Activated naive CD8-positive, alpha-beta T cell treated with anti-CD3 and anti-CD28 coated beads, Interleukin-2, amount 50 U/mL, for 16 hours (primary cell): ENCODE measurements around the gene KLHL17.
"Not testable (repeated sequence)": the region's sequence is repeated elsewhere in the genome, so short reads cannot be mapped to it uniquely, and the experiment has no call there.

ENCODE experiments used
- DNase-seq: peaks from one replicate; pipeline ENCODE4 v3.0.0-alpha.2; 2020; ENCODE audit warnings: low read depth, low spot score

The KLHL17 gene

DNA sequence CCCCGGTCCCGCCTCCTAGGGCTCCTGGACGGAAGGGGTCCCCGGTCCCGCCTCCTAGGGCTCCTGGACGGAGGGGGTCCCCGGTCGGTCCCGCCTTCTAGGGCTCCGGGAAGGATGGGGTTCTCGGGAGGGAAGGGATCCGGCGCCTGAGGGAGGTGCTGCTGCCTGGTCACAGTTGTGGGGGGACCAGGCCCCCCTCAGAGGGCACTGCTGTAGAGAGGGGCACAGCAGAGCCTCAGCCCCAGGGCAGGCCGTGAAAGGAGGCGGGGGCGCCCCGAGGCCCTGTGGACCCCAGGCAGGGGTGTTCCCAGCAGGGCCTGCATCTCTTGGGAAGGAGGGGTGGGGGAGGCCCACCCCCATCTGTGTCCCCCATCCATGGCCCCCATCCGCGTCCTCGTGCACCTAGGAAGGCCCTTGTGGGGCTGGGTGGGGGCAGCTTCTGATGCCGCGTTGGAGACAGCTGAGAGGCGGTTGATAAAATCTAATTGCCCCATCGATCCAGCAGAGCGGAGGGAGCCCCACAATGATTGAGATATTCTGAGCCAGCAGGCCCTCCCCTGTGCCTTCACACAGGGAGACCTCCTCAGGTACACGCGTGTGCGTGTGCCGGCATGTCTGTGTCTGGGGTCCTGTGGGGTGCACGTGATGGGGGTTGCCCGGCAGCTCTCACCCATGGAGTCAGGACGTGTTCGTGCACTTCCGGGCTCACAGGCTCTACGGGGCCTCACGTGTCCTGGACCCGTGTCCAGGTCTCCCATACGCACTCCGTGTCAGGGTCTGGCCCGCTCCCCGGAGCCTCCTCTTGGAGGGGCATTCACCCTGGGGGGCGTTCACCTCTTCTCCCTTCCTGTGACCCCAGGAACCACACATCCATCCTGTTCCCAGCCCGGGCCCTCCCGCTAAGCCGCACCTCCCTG, 23.8 kb upstream of the KLHL17 start:
- no peak for DNase-seq

DNA sequence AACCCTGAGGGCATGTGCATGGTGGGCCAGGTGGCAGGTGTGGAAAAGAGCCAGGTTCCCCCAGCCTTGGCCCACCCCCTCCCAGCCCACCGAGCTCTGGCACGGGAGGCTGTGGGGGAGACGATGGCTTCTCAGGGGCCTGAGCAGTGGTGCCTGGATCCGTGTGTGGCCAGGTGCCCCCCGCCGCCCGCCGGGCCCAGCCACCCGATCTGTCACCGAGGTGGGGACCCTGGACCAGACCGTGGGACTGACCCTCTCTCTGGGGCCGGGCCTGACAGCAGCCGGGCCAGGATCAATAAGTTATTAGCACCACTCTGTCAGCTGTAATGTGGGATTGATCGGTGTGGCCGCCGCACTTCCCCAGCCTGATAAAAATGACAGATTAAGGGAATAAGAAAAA, 22.9 kb upstream of the KLHL17 start:
- no peak for DNase-seq

DNA sequence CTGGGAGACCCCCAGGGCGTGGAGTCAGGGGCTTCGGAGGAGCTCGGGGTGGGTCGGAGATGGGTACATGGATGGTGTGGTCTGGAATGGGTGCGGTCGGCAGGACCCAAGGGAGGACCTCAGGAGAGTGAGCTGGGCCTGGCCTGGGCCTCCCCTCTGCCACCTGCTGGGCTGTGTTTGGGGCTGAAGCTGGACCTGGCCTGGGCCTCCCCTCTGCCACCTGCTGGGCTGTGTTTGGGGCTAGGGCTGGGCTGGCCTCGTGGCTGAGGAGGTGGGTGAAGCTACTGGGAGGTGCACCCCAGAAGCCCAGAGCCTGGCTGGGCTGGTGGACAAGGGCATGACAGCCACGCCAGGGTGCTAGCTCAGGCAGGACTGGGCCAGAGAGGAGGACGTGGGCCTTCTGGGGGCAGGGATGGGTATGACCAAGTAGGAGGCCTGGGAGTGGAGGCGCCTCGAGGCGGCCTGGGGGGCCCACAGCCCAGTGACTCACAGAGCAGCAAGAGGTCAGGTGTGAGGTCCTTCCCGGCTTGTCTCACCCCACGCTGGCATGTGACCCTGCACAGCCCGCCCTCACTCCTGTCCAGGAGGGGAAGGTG, 22.2 kb upstream of the KLHL17 start:
- DNase-seq: no peak

DNA sequence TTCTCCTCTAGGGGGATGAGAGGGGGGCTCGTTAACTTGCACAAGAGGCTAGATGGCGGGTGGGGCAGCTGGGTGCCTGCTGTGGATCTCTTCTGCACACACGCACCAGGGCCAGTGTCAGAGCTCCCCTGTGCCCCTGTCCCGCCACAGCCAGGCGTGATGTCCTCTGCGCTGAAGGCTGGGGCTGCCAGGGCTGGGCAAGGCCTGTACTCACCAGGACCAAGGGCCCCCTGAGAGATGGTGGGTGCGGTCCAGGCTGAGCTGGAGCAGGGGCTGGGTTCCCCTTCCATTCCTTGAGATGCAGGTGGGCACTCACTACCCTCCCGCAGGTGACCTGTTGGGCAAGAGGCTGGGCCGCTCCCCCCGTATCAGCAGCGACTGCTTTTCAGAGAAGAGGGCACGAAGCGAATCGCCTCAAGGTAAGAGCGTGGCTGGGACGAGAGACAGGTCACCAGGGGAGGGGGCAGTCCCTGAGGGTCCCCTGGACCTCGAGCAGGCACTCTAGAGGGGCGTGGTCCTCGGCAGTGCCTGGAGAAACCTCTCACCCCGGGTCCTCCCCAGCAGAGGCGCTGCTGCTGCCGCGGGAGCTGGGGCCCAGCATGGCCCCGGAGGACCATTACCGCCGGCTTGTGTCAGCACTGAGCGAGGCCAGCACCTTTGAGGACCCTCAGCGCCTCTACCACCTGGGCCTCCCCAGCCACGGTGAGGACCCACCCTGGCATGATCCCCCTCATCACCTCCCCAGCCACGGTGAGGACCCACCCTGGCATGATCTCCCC, 21.5 kb upstream of the KLHL17 start:
- DNase-seq: no peak

DNA sequence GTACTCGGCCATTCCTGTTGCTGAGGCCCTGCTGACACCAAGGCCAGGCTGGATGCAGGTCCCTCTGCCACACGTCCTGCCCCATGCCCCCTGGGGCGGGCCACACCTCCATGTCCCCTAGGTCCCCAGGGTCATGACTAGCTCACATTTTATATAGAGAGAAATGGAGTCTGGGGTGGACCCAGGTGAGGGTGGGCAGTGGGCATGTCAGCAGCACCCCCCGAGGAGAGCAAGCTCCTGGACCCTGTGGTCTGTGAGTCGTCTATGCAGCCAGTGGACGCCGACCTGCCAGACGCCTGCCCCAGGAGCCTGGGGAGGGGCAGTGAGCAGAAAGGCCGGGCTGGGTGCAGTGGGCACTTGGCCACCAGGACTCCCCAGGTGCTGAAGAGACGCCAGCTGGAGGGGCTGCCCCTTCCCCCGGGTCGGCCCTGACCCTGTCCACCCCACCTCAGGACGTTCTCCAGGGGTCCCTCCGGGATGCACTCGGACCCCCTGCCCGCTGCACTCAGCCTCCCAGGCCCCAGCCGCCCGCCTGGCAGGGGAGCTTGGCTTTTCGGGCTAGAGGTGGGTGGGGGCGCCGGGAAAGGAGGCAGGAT, 20.8 kb upstream of the KLHL17 start:
- DNase-seq: no peak

DNA sequence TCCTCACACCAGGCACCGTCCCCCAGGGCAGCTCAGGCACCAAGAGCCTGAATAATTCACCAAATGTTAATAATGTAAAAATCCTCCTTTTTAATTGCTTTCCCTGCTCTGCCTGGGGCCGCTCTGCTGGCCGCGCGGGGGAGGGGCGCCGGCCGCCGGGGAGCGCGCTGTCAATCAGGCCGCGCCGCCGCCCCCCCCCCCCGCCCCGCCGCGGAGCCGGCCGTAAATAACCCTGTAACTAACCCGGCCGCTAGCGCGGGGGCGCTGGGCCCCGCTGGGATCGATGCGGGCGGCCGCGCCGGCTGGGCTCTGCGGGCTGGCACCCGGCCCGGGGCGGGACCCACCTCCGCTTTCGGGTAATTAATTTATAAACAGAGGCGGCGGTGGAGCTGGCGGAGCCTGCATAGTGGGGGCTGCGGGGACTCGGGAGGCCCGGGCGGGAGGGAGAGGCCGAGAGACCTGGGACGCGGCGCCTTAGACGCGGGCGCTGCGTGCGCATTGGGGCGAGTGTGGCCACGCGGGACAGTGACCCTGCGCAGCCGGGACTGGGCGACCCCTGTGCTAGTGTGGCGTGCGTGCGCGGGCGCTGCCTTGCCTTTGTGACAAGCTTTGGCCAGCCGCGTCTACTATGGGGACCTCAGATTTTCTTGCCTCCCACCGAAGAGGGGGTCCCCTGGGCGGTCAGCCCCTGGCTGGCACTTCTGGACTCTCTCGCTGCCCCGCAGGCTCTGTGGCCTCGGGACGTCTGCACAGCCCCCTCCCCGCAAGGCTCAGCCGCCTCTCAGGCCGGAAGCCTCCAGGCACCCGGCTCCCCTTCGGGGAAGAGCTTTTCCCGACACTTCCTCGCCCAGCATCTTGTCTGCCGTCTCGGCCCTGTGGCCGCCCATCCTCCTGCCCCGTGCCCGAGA, 20.0 kb upstream of the KLHL17 start:
- no peak for DNase-seq

DNA sequence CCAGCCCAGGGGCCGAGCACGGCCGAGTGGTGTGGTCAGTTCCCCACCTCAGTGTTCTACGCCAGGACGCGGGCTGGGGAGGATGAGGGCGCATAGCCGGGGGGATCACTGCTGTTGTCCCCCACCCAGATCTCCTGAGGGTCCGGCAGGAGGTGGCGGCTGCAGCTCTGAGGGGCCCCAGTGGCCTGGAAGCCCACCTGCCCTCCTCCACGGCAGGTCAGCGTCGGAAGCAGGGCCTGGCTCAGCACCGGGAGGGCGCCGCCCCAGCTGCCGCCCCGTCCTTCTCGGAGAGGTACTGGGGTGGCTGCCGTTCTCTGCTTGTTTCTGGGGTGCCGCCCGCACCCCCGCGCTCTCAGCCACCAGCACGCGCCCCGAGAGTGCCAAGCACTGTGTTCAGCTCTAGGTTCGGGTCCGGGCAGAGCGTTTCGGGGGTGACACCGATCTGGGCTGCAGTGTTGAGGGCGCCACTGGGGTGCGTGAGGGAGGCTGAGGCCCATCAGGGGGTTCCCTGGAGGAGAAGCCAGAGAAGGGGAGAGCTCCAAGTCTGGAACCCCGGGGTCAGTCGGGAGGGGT, 19.3 kb upstream of the KLHL17 start:
- DNase-seq: no peak

DNA sequence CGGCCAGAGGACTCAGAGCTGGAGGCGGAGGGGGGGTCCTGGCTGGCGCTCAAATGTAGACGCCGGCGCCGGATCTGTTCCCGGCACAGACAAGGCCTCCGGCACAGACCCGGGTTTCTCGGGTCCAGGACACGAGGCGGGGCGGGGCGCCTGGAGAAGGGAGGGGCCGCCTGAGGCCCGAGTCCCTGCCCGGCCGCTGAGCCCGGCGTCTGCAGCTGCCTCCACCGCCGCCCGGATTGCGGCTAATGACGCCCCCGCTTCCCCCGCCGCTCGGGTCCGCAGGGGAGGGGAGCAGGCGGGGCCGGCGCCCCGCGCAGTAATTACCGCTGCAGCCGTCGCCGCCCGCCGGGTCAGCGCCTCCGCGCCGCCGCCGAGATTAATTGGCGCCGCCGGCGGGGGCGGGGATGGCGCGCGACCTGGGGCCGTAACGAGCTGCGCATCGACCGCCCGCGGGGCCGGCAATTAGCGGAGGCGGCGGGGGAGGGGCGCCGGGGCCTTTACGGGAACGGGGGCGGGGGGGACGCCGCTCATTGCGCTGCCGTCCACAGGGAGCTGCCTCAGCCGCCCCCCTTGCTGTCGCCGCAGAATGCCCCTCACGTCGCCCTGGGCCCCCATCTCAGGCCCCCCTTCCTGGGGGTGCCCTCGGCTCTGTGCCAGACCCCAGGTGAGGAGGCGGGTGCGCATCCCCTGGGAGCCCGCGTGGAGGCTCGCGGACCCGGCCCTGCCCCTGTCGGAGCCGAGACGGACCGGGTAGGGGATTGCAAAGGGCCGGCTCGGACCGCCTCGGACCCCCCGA, 18.6 kb upstream of the KLHL17 start:
- DNase-seq: no peak

DNA sequence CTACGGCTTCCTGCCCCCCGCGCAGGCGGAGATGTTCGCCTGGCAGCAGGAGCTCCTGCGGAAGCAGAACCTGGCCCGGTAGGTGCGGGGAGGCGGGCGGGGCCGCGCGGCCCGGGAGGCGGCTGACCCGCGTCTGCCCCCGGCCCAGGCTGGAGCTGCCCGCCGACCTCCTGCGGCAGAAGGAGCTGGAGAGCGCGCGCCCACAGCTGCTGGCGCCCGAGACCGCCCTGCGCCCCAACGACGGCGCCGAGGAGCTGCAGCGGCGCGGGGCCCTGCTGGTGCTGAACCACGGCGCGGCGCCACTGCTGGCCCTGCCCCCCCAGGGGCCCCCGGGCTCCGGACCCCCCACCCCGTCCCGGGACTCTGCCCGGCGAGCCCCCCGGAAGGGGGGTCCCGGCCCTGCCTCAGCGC, 18.0 kb upstream of the KLHL17 start:
- DNase-seq: no peak

DNA sequence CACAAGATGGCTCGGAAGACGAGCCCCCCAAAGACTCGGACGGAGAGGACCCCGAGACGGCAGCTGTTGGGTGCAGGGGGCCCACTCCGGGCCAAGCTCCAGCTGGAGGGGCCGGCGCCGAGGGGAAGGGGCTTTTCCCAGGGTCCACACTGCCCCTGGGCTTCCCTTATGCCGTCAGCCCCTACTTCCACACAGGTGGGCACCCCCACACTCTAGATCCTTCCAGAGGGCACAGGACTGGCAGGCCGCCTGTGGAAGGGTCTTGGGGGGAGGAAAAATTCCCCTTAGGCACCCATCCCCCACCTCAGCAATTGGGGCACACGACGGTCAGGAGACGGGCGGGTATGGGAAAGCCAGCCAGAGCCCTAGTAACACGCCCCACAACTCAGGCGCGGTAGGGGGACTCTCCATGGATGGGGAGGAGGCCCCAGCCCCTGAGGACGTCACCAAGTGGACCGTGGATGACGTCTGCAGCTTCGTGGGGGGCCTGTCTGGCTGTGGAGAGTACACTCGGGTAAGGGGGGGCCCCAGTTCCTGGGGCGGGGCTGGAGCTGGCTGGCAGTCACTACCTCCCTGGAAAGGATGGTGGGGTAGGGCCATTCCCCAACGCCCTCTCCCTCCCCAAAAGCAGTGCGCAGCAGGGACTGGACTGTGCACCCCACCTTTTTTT, 17.4 kb upstream of the KLHL17 start:
- DNase-seq: no peak

DNA sequence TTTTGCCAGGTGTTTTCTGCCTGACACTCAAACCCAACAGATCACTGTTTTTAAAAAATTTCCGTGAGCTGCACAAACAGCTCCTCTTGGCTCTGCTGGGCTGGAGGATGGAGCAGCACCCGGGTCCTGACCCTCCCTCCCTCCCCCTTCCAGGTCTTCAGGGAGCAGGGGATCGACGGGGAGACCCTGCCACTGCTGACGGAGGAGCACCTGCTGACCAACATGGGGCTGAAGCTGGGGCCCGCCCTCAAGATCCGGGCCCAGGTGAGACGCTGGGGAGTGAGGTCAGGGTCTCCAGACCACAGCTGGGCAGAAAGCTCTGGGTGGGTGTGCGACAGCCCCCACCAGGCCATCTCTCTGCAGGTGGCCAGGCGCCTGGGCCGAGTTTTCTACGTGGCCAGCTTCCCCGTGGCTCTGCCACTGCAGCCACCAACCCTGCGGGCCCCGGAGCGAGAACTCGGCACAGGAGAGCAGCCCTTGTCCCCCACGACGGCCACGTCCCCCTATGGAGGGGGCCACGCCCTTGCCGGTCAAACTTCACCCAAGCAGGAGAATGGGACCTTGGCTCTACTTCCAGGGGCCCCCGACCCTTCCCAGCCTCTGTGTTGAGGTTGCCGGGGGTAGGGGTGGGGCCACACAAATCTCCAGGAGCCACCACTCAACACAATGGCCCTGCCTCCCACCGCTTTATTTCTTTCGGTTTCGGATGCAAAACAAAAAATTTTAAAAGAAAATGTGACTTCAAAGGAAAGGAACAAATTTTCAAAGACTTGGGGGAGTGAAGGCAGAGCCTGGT, 16.6 kb upstream of the KLHL17 start:
- DNase-seq: no peak

DNA sequence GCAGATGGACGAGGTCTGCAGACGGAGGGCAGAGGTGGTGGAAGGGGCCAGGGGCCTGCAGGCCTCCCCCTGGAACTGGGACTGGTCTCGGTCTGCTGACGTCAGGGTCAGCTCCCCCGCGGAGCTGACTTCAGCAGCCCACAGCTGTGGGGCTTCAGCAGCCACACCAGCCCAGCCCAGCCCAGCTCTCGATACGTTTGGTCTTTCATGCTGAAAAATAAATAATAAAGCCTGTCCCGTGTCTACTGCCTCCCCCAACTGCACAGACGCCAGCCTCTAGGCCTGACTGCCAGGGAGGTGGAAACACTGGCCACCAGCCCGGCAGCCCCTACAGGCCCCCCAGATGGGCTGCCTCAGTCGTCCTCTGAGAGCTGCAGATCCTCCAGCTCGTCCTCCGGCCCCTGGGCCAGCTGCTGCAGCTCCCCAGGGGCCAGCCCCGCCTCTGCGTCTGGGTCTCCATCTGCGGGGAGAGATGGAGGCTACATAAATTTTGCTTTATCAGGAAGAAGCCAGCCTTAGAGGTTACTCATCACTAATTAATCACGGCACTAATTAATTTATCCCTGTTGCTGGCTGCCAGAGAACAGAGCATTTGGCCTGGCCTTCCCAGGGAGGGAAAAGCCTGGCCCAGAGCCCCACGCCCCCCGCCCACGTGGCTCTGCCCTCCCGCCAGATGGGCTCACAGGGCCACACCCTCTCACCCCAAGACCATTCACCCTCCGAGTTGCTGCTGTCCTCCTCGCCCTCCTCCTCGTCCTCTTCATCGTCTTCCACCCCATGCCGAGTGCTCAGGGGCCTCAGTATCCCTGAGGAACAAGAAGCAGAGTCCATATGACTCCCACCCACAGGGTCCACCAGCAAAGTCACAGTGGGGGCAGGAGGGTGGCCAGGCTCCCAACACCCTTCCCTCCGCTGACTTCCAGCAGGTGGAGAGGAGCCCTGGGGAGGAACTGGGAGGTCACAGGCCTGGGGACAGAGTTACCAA, 15.8 kb upstream of the KLHL17 start:
- DNase-seq: no peak

DNA sequence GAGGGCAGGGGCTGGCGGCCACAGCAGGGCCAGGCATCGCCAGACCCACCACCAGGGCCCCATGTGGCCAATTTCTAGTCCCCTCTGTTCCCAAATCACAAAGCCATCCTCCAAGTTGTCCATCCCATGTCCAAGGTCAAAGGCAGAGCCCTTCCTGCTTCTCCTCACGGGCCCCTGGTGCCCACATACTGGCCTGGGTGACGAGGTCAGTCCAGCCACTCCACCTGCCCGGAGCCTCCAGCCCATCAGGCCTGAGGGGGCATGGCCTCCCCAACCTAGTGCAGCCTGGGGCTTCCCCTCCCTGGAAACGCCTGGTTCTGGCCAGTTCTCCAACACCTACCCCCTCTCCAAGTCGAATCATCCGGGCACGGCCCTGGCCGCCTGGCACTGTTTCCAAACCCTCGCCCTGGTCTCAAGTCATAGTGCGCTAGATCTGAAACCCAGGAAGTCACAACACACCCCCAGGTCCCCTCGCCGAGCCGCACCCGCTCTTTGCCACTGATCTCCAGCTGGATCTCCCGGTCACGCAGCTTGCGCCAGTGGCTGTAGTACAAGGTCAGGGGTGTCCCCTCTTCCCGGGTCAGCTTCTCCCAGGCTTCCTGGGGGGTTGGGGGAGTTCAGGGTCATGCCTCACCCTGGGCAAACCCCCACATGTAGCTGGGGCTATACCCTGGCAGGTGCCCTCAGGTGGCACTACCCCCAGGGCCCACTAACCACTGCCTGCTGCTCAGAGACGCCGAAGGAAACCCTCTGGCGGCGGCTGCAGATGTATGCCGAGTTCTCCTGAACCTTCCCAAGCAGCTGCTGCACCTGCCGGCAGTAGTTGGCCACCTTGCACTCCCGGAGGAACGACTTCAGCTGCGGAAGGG, 14.5 kb upstream of the KLHL17 start:
- DNase-seq: no peak

DNA sequence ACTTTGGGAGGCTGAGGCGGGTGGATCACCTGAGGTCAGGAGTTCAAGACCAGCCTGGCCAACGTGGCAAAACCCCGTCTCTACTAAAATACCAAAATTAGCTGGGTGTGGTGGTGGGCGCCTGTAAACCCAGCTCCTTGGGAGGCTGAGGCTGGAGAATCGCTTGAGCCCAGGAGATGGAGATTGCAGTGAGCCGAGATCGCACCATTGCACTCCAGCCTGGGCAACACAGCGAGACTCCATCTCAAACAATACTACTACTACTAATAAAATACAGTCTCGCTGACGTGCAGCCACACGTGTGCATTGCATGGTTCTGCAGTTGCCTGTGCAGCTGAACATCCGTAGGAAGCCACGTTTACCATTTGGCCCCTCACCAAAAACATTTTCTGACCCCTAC, 13.6 kb upstream of the KLHL17 start:
- DNase-seq: not testable (repeated sequence)

DNA sequence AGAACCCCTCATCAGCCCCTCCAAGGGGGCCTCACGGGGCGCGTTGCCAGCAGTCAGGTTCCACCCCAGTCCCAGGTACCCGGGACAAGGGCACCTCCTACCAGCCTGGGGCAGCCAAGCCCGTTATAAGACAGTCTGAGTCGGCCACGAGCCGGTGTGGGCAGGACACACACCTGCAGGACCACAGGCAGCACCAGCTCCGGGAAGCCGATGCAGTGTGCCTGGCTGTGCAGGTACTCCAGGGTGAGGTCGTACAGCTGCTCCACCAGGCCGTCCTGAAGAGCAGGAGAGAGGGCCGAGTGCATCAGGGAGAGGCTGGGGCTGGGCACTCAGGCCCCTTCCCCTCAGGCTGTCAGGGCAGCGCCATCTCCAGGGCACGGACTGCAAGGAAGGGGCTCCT, 12.4 kb upstream of the KLHL17 start:
- no peak for DNase-seq

DNA sequence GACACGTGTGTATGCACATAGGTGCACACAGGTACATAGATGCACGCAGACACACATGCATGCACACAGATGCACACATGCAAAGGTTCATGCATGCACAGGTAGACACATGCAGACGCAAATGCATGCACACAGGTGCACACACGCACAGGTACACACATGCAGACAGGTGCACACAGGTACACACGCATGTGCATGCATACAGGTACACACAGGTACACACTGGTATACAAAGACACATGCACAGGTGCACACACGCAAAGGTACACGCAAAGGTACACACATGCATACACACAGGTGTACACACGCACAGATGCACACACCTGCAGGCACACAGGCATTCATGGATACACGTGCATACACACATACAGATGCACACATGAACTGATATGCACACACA, 10.1 kb upstream of the KLHL17 start:
- DNase-seq: no peak
